Natural killer cell (primary cell): ENCODE data around the gene FUT8. TPM values are rescaled to one million over a fixed set of nuclear protein-coding genes. Genes with fewer than 3 reads are reported as not detected.
"Not testable (repeated sequence)": the region's sequence is repeated elsewhere in the genome, so short reads cannot be mapped to it uniquely, and the experiment has no call there.

Source experiments
- ATAC-seq, 3 donors: fragments of 150-1000 bp in 2 of 3; fragments of 200-7000 bp in 1 of 3; cut with Tn5 transposase; 1 replicate in 1 of 3; 2 replicates in 2 of 3; pipeline ENCODE4 v1.10.0; 2021; ENCODE audit warnings: mild to moderate bottlenecking in 2 of 3, moderate library complexity in 2 of 3
- DNase-seq, 2 donors: peaks; one replicate each; pipeline versions ENCODE4 v3.0.0 to v3.0.0-alpha.2; 2013 to 2021; ENCODE audit warnings: mixed read lengths in 1 of 2
- H3K27ac ChIP-seq: one replicate; pipeline ENCODE4 v1.5.1; 2013; ENCODE audit warnings: mild to moderate bottlenecking, low read length
- H3K27me3 ChIP-seq: one replicate; pipeline ENCODE4 v1.6.1; 2013; ENCODE audit warnings: low read length; ENCODE audit not compliant: control insufficient read depth, insufficient read depth
- H3K36me3 ChIP-seq: one replicate; pipeline ENCODE4 v1.6.1; 2013; ENCODE audit warnings: low read length; ENCODE audit not compliant: control insufficient read depth, insufficient read depth
- H3K4me1 ChIP-seq: one replicate; pipeline ENCODE4 v1.6.1; 2013; ENCODE audit warnings: low read length; ENCODE audit not compliant: control insufficient read depth, insufficient read depth
- H3K4me3 ChIP-seq: one replicate; pipeline ENCODE4 v1.5.1; 2013; ENCODE audit warnings: low read length
- H3K9me3 ChIP-seq: one replicate; pipeline ENCODE4 v1.6.1; 2013; ENCODE audit warnings: low read length; ENCODE audit not compliant: control insufficient read depth, insufficient read depth
- H3K27ac Mint-ChIP-seq, 2 donors: one replicate each; pipeline ENCODE4 v1.8.0; 2022; ENCODE audit warnings: mild to moderate bottlenecking in 2 of 2, mixed read lengths in 2 of 2, moderate library complexity in 1 of 2
- H3K27me3 Mint-ChIP-seq, 2 donors: one replicate each; pipeline ENCODE4 v1.8.0; 2022; ENCODE audit warnings: low read depth in 2 of 2, mixed read lengths in 2 of 2
- H3K36me3 Mint-ChIP-seq: one replicate; pipeline ENCODE4 v1.8.0; 2022; ENCODE audit warnings: mixed read lengths
- H3K4me1 Mint-ChIP-seq, 2 donors: one replicate each; pipeline ENCODE4 v1.8.0; 2022; ENCODE audit warnings: mixed read lengths in 2 of 2
- H3K4me3 Mint-ChIP-seq: one replicate; pipeline ENCODE4 v1.8.0; 2022; ENCODE audit warnings: mild to moderate bottlenecking, moderate library complexity, mixed read lengths
- H3K9me3 Mint-ChIP-seq, 2 donors: one replicate each; pipeline ENCODE4 v1.8.0; 2022; ENCODE audit warnings: mixed read lengths in 2 of 2
- WGBS: methylation state at CpG from one replicate; pipeline ENCODE4 v1.1.7; 2013; ENCODE audit warnings: missing lambda C conversion rate; ENCODE audit not compliant: insufficient coverage; 5-methylcytosine and 5-hydroxymethylcytosine counted together
- intact Hi-C: fragments of 100-400 bp; cut with micrococcal nuclease; formaldehyde crosslinking; loops from one replicate; pipeline ENCODE4 v1.14.2; 2022
- total RNA-seq, 4 donors: library from RNA; stranded (reverse); fragments of 120-200 nt in 1 of 4; gene quantifications; one replicate each; pipeline versions ENCODE4 v1.2.3 to v1.2.4, GENCODE V29; 2013 to 2022
- TF ChIP-seq, protein P1 (sequence below): fragments of 200-600 bp; IDR thresholded peaks from one replicate; pipeline ENCODE4 v1.8.0; 2022; ENCODE audit warnings: antibody characterized with exemption

The FUT8 gene
- total RNA-seq, 3 donors from 2014 or later (not counting 1 experiment from before 2014, with no cell fraction given): 20.7 to 29.2 (median 21.2) TPM

DNA sequence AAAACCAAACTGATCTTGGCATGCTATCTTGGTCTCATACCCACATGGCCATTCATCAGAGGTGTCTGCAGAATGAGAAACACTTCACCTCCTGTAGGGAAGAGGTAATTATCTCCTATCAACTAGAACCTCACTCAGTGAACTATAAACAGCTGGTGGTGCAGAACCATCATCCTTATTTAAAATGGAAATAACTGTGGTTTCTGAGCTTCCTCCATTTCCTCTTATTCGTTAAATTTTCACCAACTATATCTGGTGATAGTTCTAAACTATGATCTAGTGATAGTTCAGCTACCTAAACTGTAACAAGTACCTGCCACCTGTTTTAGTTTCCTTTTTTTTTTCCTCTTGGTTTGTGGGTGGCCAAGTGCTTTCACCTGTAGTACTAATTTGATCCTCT is 218.5 kb downstream of the FUT8 start:
- no peaks in the 10 kb centered on the region for H3K36me3 Mint-ChIP-seq
- H3K4me1 ChIP-seq: no peaks in the 10 kb centered on the region
- no peaks in the 10 kb centered on the region for H3K9me3 Mint-ChIP-seq
- no peak overlapping the region for H3K27ac ChIP-seq
- no peaks in the 10 kb centered on the region for H3K27me3 Mint-ChIP-seq
- TF ChIP-seq, protein P1, sequence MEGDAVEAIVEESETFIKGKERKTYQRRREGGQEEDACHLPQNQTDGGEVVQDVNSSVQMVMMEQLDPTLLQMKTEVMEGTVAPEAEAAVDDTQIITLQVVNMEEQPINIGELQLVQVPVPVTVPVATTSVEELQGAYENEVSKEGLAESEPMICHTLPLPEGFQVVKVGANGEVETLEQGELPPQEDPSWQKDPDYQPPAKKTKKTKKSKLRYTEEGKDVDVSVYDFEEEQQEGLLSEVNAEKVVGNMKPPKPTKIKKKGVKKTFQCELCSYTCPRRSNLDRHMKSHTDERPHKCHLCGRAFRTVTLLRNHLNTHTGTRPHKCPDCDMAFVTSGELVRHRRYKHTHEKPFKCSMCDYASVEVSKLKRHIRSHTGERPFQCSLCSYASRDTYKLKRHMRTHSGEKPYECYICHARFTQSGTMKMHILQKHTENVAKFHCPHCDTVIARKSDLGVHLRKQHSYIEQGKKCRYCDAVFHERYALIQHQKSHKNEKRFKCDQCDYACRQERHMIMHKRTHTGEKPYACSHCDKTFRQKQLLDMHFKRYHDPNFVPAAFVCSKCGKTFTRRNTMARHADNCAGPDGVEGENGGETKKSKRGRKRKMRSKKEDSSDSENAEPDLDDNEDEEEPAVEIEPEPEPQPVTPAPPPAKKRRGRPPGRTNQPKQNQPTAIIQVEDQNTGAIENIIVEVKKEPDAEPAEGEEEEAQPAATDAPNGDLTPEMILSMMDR: no peak
- no peak overlapping the region for H3K27ac Mint-ChIP-seq
- H3K9me3 ChIP-seq: no peaks in the 10 kb centered on the region
- no peak overlapping the region for H3K4me3 Mint-ChIP-seq
- ATAC-seq (no peak), DNase-seq (no peak)
- H3K4me3 ChIP-seq: no peak overlapping the region
- WGBS: no CpG with 5 or more reads among the region's 1 CpG
- H3K4me1 Mint-ChIP-seq: peaks cover 4 to 5% of the 10 kb centered on the region in 2 donors
- H3K27me3 ChIP-seq: no peaks in the 10 kb centered on the region
- H3K36me3 ChIP-seq: no peaks in the 10 kb centered on the region
- intact Hi-C loops: no loop called here

DNA sequence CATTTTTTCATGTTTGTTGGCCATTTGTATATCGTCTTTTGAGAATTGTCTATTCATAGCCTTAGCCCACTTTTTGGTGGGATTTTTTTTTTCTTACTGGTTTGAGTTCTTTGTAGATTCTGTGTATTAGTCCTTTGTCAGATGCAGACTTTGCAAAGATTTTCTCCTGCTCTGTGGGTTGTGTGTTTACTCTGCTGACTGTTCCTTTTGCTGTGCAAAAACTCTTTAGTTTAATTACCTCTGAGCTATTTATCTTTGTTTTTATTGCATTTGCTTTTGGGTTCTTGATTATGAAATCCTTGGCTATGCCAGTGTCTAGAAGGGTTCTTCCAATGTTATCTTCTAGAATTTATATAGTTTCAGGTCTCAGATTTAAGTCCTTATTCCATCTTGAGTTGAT is 220.0 kb downstream of the FUT8 start:
- no peaks in the 10 kb centered on the region for H3K36me3 Mint-ChIP-seq
- no peaks in the 10 kb centered on the region for H3K27me3 Mint-ChIP-seq
- H3K4me3 ChIP-seq: no peak overlapping the region
- 100% methylated on average over 1 of the region's 1 CpG for WGBS
- peaks cover 17 to 20% of the 10 kb centered on the region in 2 donors for H3K4me1 Mint-ChIP-seq
- peaks cover 2% of the 10 kb centered on the region for H3K4me1 ChIP-seq
- intact Hi-C loops: no loop called here
- no peak overlapping the region for H3K27ac ChIP-seq
- ATAC-seq: no peak
- H3K9me3 ChIP-seq: no peaks in the 10 kb centered on the region
- TF ChIP-seq, protein P1: no peak
- no peak overlapping the region for H3K4me3 Mint-ChIP-seq
- H3K9me3 Mint-ChIP-seq: no peaks in the 10 kb centered on the region
- H3K27me3 ChIP-seq: no peaks in the 10 kb centered on the region
- no peak for DNase-seq
- H3K27ac Mint-ChIP-seq: no peak overlapping the region
- no peaks in the 10 kb centered on the region for H3K36me3 ChIP-seq

DNA sequence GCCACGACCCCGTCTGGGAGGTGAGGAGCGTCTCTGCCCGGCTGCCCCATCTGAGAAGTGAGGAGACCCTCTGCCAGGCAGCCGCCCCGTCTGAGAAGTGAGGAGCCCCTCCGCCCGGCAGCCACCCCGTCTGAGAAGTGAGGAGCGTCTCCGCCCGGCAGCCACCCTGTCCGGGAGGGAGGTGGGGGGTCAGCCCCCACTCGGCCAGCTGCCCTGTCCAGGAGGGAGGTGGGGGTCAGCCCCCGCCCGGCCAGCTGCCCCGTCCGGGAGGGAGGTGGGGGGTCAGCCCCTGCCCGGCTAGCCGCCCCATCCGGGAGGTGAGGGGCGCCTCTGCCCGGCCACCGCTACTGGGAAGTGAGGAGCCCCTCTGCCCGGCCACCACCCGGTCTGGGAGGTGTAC is 221.1 kb downstream of the FUT8 start:
- WGBS: 97% methylated on average over 23 of the region's 26 CpGs
- intact Hi-C loops: not testable (repeated sequence)

GRCh38 chr14:65637780-65638179 is 225.2 kb downstream of the FUT8 start:
- no peaks in the 10 kb centered on the region for H3K36me3 Mint-ChIP-seq
- Histone ChIP-seq H3K27ac (no peak overlapping the region), H3K4me3 (no peak overlapping the region), H3K36me3 (no peaks in the 10 kb centered on the region), H3K27me3 (no peaks in the 10 kb centered on the region), H3K9me3 (no peaks in the 10 kb centered on the region), H3K4me1 (peaks cover 10% of the 10 kb centered on the region)
- TF ChIP-seq, protein P1: no peak
- intact Hi-C loops: loop anchor here (5.0 kb wide), 1 partner anchor 390 kb away; no protein-coding TSS in a partner anchor
- peaks cover 30 to 31% of the 10 kb centered on the region in 2 donors for H3K4me1 Mint-ChIP-seq
- peak overlapping the region; percentile 41 to 81 for H3K27ac Mint-ChIP-seq
- H3K9me3 Mint-ChIP-seq: no peaks in the 10 kb centered on the region
- H3K27me3 Mint-ChIP-seq: no peaks in the 10 kb centered on the region
- DNase-seq (peak; percentile 17 to 51), ATAC-seq (peak; percentile 86 to 94 (median 90))
- H3K4me3 Mint-ChIP-seq: peak overlapping the region; percentile 55
- WGBS: 15% methylated on average over 7 of the region's 7 CpGs

More for the DNA sequence above, 221.1 kb downstream of the FUT8 start:
- peaks cover 29 to 30% of the 10 kb centered on the region in 2 donors for H3K4me1 Mint-ChIP-seq
- H3K27ac Mint-ChIP-seq, DNase-seq, H3K4me3 Mint-ChIP-seq, H3K27ac ChIP-seq, H3K9me3 ChIP-seq, H3K4me1 ChIP-seq, H3K27me3 Mint-ChIP-seq, ATAC-seq, H3K4me3 ChIP-seq, H3K36me3 ChIP-seq, H3K36me3 Mint-ChIP-seq, H3K27me3 ChIP-seq, H3K9me3 Mint-ChIP-seq: not testable (repeated sequence)
